Bronchial smooth muscle cell (primary cell): ENCODE measurements around the gene GART. TPM values are rescaled to one million over a fixed set of nuclear protein-coding genes. Genes with fewer than 3 reads are reported as not detected.

Experiments
- total RNA-seq: library from RNA; depleted of rRNA; stranded (reverse); fragments of >200 nt; gene quantifications from 2 replicates; pipeline ENCODE4 v1.2.1, GENCODE V29; 2014

The GART gene
- total RNA-seq = 21.1 and 34.7 TPM in 2 replicates

GRCh38 chr21:33541756-33542639, at the start of gene GART:
Gene GART, minus strand, starts transcription at chr21:33542117. Its CDS starts 2,802 bp downstream, at chr21:33539315.

GRCh38 chr21:33588485-33589335, 46.8 kb upstream of the GART start, which contains the start of gene DONSON:
Gene DONSON, minus strand, starts transcription at chr21:33588684. Its CDS starts 43 bp downstream, at chr21:33588641.

GRCh38 chr21:33542640-33543504, 955 bp upstream of the GART start, which contains the start of gene SON:
Gene SON, plus strand, starts transcription at chr21:33543038. Its CDS starts 55 bp downstream, at chr21:33543093.

GRCh38 chr21:33491373-33492102, 50.4 kb downstream of the GART start, which contains the start of gene DNAJC28:
Gene DNAJC28, minus strand, starts transcription at chr21:33491716. Its CDS starts 2,323 bp downstream, at chr21:33489393.

GRCh38 chr21:33479679-33480480, 62.0 kb downstream of the GART start, which contains the start of gene TMEM50B:
Gene TMEM50B, minus strand, starts transcription at chr21:33479974. Its CDS starts 11,089 bp downstream, at chr21:33468885.

Other genes with a start within 250 kb of the GART start
- 13.2 and 17.4 TPM in 2 replicates for gene IFNAR1, start 217.1 kb downstream of the GART start, total RNA-seq
- 38.6 and 52.2 TPM in 2 replicates for gene IFNGR2, start 138.7 kb downstream of the GART start, total RNA-seq
- gene TMEM50B, start 62.1 kb downstream of the GART start, total RNA-seq = 15.8 and 25.1 TPM in 2 replicates
- gene DNAJC28, start 50.4 kb downstream of the GART start, total RNA-seq = 1.4 and 1.7 TPM in 2 replicates
- 90.8 and 93.6 TPM in 2 replicates for gene SON, start 921 bp upstream of the GART start, total RNA-seq
- 5.3 and 10.1 TPM in 2 replicates for gene DONSON, start 46.6 kb upstream of the GART start, total RNA-seq
- 34.9 and 41.5 TPM in 2 replicates for gene CRYZL1, start 99.6 kb upstream of the GART start, total RNA-seq
- 29.0 and 29.3 TPM in 2 replicates for gene ITSN1, start 100.4 kb upstream of the GART start, total RNA-seq